Left ventricle myocardium inferior (tissue), 1 donor: Measurements from ENCODE around the gene OVOL1. TPM values are rescaled to one million over a fixed set of nuclear protein-coding genes. Genes with fewer than 3 reads are reported as not detected.

Experiments
- DNase-seq: peaks from one replicate; pipeline ENCODE4 v3.0.0-alpha.2; 2020
- H3K27ac ChIP-seq: fragments of 200-600 bp; replicated peaks from 2 replicates; pipeline ENCODE4 v1.8.0; 2021
- H3K27me3 ChIP-seq: fragments of 200-600 bp; 2 replicates; pipeline ENCODE4 v1.8.0; 2021; ENCODE audit warnings: low read depth
- H3K36me3 ChIP-seq: fragments of 200-600 bp; 2 replicates; pipeline ENCODE4 v1.8.0; 2021
- H3K4me1 ChIP-seq: fragments of 200-600 bp; 2 replicates; pipeline ENCODE4 v1.8.0; 2021
- H3K4me3 ChIP-seq: fragments of 200-600 bp; 2 replicates; pipeline ENCODE4 v1.8.0; 2021; ENCODE audit warnings: mild to moderate bottlenecking, moderate library complexity
- H3K9me3 ChIP-seq: fragments of 200-600 bp; replicated peaks from 2 replicates; pipeline ENCODE4 v1.8.0; 2021
- intact Hi-C: fragments of 100-400 bp; cut with micrococcal nuclease; formaldehyde crosslinking; loops from one replicate; pipeline ENCODE4 v1.11.0; 2022
- total RNA-seq: library from RNA; stranded (reverse); fragmentation: NEBNext Ultra II Directional; extraction: Animal tissue kit (Norgen Biotek cat#: 25700); gene quantifications from one replicate; pipeline ENCODE4 v1.2.1, GENCODE V29; 2021
- TF ChIP-seq, protein P1 (sequence below): fragments of 200-600 bp; IDR thresholded peaks from 2 replicates; pipeline ENCODE4 v1.8.0; 2021; ENCODE audit warnings: antibody characterized with exemption, mild to moderate bottlenecking, borderline replicate concordance
- donor health status: DM: no; HTN: yes; CAD: no; lungs with severe emphysema.

Gene OVOL1
- total RNA-seq, 1 donor from 2014 or later, result not detected

GRCh38 chr11:65774525-65775306 is 12.1 kb upstream of the OVOL1 start:
- Histone ChIP-seq H3K9me3 (no peaks in the 10 kb centered on the region), H3K36me3 (peaks cover 22% of the 10 kb centered on the region), H3K27ac (no peak overlapping the region), H3K4me3 (no peak overlapping the region), H3K27me3 (no peaks in the 10 kb centered on the region), H3K4me1 (peaks cover 18% of the 10 kb centered on the region)
- intact Hi-C loops, result no loop called here
- TF ChIP-seq, protein P1, sequence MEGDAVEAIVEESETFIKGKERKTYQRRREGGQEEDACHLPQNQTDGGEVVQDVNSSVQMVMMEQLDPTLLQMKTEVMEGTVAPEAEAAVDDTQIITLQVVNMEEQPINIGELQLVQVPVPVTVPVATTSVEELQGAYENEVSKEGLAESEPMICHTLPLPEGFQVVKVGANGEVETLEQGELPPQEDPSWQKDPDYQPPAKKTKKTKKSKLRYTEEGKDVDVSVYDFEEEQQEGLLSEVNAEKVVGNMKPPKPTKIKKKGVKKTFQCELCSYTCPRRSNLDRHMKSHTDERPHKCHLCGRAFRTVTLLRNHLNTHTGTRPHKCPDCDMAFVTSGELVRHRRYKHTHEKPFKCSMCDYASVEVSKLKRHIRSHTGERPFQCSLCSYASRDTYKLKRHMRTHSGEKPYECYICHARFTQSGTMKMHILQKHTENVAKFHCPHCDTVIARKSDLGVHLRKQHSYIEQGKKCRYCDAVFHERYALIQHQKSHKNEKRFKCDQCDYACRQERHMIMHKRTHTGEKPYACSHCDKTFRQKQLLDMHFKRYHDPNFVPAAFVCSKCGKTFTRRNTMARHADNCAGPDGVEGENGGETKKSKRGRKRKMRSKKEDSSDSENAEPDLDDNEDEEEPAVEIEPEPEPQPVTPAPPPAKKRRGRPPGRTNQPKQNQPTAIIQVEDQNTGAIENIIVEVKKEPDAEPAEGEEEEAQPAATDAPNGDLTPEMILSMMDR, result no peak
- DNase-seq, result no peak

GRCh38 chr11:65776196-65776595 is 10.7 kb upstream of the OVOL1 start:
- no peaks in the 10 kb centered on the region for H3K27me3 ChIP-seq
- no peak overlapping the region for H3K27ac ChIP-seq
- peaks cover 22% of the 10 kb centered on the region for H3K36me3 ChIP-seq
- no peak for DNase-seq
- peaks cover 28% of the 10 kb centered on the region for H3K4me1 ChIP-seq
- no peak overlapping the region for H3K4me3 ChIP-seq
- intact Hi-C loops, result no loop called here
- TF ChIP-seq, protein P1, result no peak
- H3K9me3 ChIP-seq, result no peaks in the 10 kb centered on the region

DNA sequence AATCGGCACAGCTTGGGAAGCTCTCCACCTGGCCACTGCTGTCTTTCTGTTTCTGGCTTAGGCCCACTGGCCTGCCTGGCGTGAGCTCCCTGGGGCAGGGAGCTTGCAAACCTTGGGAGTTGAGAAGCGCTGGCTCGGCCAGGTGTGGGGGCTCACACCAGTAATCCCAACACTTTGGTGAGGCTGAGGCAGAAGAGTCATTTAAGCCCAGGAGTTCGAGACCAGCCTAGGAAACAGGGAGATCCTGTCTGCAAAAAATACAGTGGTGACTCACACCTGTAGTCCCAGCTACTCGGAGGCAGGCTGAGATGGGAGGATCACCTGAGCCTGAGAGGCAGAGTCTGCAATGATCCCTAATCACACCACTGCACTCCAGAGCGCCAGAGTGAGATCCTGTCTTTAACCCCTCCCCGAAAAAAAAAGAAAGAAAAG is 10.1 kb upstream of the OVOL1 start:
- no peak for DNase-seq
- H3K27me3 ChIP-seq, result no peaks in the 10 kb centered on the region
- intact Hi-C loops, result no loop called here
- peaks cover 22% of the 10 kb centered on the region for H3K36me3 ChIP-seq
- no peaks in the 10 kb centered on the region for H3K9me3 ChIP-seq
- no peak overlapping the region for H3K4me3 ChIP-seq
- TF ChIP-seq, protein P1, result no peak
- H3K4me1 ChIP-seq, result peaks cover 34% of the 10 kb centered on the region
- no peak overlapping the region for H3K27ac ChIP-seq

GRCh38 chr11:65777241-65777640 is 9.6 kb upstream of the OVOL1 start:
- H3K4me3 ChIP-seq, result no peak overlapping the region

GRCh38 chr11:65777821-65778361 is 9.0 kb upstream of the OVOL1 start:
- DNase-seq, result no peak
- no peak overlapping the region for H3K27ac ChIP-seq
- peaks cover 34% of the 10 kb centered on the region for H3K4me1 ChIP-seq
- TF ChIP-seq, protein P1, result no peak
- no peaks in the 10 kb centered on the region for H3K9me3 ChIP-seq
- H3K27me3 ChIP-seq, result no peaks in the 10 kb centered on the region
- H3K36me3 ChIP-seq, result peaks cover 22% of the 10 kb centered on the region
- no peak overlapping the region for H3K4me3 ChIP-seq
- intact Hi-C loops, result no loop called here

More at GRCh38 chr11:65777241-65777640, 9.6 kb upstream of the OVOL1 start:
- H3K27me3 ChIP-seq, result no peaks in the 10 kb centered on the region
- H3K27ac ChIP-seq, result no peak overlapping the region
- intact Hi-C loops, result no loop called here
- TF ChIP-seq, protein P1, result no peak
- no peaks in the 10 kb centered on the region for H3K9me3 ChIP-seq
- no peak for DNase-seq
- H3K36me3 ChIP-seq, result peaks cover 22% of the 10 kb centered on the region
- H3K4me1 ChIP-seq, result peaks cover 34% of the 10 kb centered on the region
